Skin of body (tissue), 2 donors: ENCODE results near the gene PC. TPM values are rescaled to one million over a fixed set of nuclear protein-coding genes. Genes with fewer than 3 reads are reported as not detected.
"Not testable (repeated sequence)": the region's sequence is repeated elsewhere in the genome, so short reads cannot be mapped to it uniquely, and the experiment has no call there.

Experiments
- DNase-seq: peaks from one replicate; lab custom pipeline; 2025; lab: John Stamatoyannopoulos, UW
- total RNA-seq: library from RNA; depleted of rRNA; stranded (reverse); fragments of >200 nt; gene quantifications from one replicate; pipeline ENCODE4 v1.2.3, GENCODE V29; 2014

Gene PC
- total RNA-seq, 1 donor from 2014 or later, result 33.1 TPM

DNA sequence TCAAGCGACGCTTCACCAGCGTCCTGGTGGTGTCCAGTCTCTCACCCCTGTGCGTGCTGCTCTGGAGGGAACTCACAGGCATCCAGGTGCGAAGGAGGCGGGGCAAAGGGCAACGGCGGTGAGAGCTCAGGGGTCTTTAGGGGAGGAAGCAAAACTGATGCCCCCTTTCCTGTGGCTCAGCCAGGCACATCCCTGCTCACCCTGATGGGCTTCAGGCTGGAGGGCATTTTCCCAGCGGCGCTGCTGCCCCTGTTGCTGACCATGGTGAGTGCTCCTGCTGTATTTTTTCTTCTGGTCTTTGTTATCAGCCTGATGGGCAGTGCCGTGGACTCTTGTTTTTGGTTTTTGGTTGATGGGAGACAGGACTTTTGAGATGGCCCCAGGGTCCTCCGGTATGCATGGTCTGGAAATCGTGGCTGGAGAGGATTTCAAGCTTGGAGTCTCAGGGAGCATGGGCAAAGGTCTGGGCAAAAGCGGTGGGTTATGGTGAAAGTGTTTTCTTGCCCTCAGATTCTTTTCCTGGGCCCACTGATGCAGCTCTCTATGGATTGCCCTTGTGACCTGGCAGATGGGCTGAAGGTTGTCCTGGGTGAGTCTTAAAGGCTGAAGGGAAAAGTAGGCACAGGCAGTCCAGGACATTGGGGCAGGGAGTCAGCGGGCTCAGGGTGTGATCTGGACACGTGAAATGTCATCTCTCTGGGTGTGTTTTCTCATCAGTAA lies 114.2 kb downstream of the PC start:
- no peak for DNase-seq

- DNase-seq, result peak; percentile 79
Observed at GRCh38 chr11:66842896-66843775, 115.0 kb downstream of the PC start, which contains the start of gene RCE1. TSS of gene RCE1 (plus strand) at chr11:66843441. CDS start at chr11:66843456, 15 bp downstream.

DNA sequence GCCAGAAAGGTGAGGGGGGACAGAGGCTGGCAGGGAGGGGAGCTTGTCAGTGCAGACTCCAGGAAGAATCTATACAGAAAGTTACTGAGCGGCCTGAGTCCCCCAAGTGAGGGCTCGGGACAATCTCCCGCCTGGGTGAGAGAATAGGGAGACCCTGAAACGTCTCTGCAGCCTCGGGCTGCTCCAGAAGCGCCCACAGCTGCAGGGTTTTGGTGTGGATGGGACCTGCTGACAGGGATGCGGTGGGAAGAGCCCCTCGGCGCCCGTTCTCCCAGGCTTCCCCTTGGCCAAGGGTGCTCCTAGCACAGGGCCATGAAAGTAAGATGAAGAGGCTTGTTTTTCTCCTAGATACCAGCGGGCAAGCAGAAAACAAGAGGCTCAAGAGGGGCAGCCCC lies 115.7 kb downstream of the PC start:
- no peak for DNase-seq

DNA sequence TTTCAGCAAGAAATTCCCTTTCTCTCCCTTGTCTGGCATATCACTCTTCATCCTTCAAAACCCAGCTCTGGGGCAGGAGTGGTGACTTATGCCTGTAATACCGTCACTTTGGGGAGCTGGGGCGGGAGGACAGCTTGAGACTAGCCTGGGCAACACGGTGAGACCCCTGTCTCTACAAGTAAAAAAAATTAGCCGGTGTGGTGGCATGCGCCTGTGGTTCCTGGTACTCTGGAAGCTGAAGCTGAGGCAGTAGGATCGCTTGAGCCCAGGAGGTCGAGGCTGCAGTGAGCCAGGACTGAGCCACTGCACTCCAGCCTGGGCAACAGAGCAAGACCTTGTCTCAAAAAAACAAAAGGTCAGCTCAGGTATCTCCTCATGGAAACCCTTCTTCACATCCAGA lies 116.3 kb downstream of the PC start:
- no peak for DNase-seq

- no peak for DNase-seq
Observed at GRCh38 chr11:66840317-66841091, 117.7 kb downstream of the PC start.

GRCh38 chr11:66835768-66836405 lies 122.3 kb downstream of the PC start:
- DNase-seq, result no peak

DNA sequence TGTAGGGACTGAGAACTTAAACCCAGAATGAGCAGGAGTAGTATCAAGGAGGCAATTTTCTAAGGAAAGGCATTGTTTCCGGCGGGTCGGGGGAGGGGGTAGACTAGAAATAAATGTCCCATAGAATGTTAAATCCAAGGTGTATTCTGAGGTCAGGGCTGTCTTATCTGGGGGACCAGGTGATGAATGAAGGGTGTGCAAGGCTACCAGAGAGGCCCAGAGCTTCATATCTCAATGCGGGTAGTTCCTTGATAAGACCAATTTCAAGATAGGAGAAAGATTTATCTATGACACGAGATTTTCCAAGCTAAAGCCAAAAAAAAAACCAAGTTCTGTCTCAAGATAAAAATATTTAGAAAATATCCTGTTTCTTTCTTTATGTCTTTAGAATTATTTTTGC lies 123.2 kb downstream of the PC start:
- DNase-seq, result no peak

DNA sequence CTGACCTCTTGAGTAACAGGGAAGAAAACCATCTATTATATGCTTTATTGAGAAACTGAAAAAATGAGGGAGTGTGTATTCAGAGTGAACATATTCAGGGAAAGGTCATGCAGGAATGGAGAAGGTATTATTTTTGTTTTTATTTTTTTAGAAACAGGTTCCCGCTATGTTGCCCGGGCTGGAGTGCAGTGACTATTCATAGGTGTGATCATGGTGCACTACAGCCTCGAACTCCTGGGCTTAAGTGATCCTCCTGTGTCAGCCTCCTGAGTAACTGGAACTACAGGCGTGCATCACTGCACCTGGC lies 123.7 kb downstream of the PC start:
- no peak for DNase-seq

DNA sequence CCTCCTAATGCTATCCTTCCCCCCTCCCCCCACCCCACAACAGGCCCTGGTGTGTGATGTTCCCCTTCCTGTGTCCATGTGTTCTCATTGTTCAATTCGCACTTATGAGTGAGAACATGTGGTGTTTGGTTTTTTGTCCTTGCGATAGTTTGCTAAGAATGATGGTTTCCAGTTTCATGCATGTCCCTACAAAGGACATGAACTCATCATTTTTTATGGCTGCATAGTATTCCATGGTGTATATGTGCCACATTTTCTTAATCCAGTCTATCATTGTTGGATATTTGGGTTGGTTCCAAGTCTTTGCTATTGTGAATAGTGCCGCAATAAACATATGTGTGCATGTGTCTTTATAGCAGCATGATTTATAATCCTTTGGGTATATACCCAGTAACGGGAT lies 133.6 kb downstream of the PC start:
- DNase-seq, result not testable (repeated sequence)

GRCh38 chr11:66823700-66824099 lies 134.5 kb downstream of the PC start:
- no peak for DNase-seq

- no peak for DNase-seq
Observed at GRCh38 chr11:66820901-66821300, 137.3 kb downstream of the PC start.

DNA sequence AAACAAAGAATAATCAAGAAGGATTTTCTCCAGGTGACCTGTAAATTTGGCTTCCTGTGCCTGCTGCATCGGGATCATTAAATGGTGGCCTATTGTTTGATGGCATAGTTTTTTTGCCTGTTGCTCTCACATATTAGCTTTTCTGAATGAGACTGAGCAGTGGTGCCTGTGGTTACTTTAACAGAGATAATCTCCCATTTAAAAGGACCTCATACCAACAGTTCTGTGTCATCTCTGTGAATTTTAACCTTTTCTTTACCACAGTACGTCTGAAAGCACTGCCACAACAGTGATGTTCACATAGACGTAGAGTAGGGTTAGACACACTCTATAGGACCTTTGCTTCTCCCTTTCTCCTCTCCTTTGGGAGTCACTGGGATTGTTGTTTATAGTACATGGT lies 137.8 kb downstream of the PC start:
- no peak for DNase-seq

DNA sequence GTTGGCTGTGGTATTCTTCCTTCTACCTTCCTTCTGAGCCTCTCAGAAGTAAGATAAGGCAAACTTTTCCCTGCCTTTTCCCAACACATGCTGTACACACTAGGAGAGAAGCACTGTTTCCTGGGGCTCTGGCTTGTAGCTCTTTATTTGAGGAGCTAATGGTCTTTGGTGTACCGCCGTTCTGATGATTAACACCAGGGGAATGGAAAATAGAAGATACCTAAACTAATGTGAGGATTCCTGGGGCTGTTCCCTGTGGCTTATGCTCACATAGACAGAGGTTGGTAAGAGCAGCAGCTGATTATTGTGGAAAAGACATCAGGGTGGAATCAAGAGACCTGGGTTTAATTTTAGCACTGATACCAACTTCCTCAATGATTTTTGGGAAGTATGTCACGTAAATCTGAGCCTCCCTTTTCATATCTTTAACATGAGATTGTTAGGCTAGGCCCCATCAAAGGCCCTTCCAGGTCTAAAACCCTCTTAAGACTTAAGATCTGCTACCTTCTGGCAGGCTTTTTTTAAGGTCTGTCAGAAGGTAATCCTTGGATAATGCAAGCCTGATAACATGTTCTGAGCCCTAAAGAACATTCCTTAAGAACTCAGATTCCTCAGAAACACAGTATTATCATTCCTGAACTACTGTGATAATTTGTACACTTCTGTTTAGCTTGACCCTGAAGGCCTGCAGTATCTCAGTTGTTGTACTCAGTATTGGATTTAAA lies 139.8 kb downstream of the PC start:
- DNase-seq, result no peak

- DNase-seq, result no peak
Observed at GRCh38 chr11:66815646-66816045, 142.5 kb downstream of the PC start.

- DNase-seq, result no peak
Observed at GRCh38 chr11:66814678-66815077, 143.5 kb downstream of the PC start.

- no peak for DNase-seq
Observed at GRCh38 chr11:66810576-66811185, 147.5 kb downstream of the PC start.

- DNase-seq, result no peak
Observed at GRCh38 chr11:66809592-66809991, 148.6 kb downstream of the PC start.

DNA sequence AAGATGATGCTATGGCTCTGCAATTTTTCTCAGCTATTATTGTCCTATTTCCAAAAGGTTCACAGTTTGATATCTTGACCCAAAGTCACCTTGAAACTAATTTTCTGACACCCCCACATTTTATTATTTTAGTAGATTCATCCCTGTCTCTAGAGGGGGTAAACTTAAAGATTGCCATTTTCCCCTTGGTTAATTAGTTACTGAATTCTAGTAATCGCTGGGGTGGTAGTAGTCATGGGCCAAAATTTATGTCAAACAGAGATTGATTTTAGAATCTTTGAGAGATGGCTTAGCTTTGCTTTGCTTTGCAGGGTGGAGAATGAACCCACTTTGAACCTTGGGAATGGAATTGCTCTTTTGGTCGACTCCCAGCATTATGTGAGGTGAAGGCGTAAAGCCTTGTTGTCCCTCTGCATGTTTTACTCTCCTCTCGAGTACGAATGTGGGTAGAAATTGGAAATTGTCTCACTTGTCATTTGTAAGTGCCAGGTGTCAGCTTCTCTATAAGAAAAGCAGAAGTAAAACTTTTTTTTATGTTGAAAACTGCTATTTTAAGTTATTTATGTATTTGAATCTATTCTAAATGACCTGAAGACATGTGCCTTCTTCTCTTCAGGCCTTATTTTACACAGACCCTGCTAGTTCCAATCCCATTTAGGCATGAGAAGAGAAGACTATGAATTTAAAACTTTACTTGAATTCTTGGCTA lies 157.3 kb downstream of the PC start:
- DNase-seq, result no peak

DNA sequence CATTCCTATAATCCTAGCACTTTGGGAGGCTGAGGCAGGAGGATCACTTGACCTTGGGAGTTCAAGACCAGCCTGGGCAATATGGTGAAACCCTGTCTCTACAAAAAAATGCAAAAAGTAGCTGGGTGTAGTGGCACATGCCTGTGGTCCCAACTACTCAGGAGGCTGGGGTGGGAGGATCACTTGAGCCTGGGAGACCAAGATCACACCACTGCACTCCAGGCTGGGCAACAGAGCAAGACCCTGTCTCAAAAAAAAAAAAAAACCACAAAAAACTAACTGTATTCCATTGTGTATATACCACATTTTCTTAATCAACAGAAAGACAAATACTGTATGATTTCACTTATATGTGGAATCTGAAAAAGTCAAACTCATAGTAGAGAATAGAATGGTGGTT lies 158.4 kb downstream of the PC start:
- DNase-seq, result not testable (repeated sequence)
